ENCODE results near the gene KYNU.
"Not testable (repeated sequence)": the region's sequence is repeated elsewhere in the genome, so short reads cannot be mapped to it uniquely, and the experiment has no call there.

KYNU gene

GRCh38 chr2:143030127-143030526, 152.7 kb downstream of the KYNU start:
- DNase-seq = no peak

- DNase-seq = peak; percentile 86
These were observed 157.0 kb downstream of the KYNU start for GRCh38 chr2:143034292-143035074.

- no peak for DNase-seq
These were observed 174.0 kb downstream of the KYNU start for GRCh38 chr2:143051465-143051864.

GRCh38 chr2:143053437-143053836, 176.0 kb downstream of the KYNU start:
- not testable (repeated sequence) for DNase-seq

- DNase-seq = no peak
These were observed 179.1 kb downstream of the KYNU start for GRCh38 chr2:143056550-143056949.

- no peak for DNase-seq
These were observed 181.4 kb downstream of the KYNU start for GRCh38 chr2:143058851-143059250.

- no peak for DNase-seq
These were observed 186.2 kb downstream of the KYNU start for GRCh38 chr2:143063612-143064200.

- DNase-seq = no peak
These were observed 190.6 kb downstream of the KYNU start for GRCh38 chr2:143068094-143068493.

- peak; percentile 23 for DNase-seq
These were observed 191.0 kb downstream of the KYNU start for GRCh38 chr2:143068509-143068908.

GRCh38 chr2:143070704-143071103, 193.2 kb downstream of the KYNU start:
- DNase-seq = no peak

GRCh38 chr2:143071185-143071876, 193.9 kb downstream of the KYNU start:
- no peak for DNase-seq

GRCh38 chr2:143074913-143075312, 197.4 kb downstream of the KYNU start:
- DNase-seq = not testable (repeated sequence)

- no peak for DNase-seq
These were observed 198.2 kb downstream of the KYNU start for GRCh38 chr2:143075711-143076110.

GRCh38 chr2:143078104-143078503, 200.6 kb downstream of the KYNU start:
- DNase-seq = no peak

GRCh38 chr2:143081616-143082015, 204.2 kb downstream of the KYNU start:
- no peak for DNase-seq

- DNase-seq = peak; percentile 13
These were observed 206.2 kb downstream of the KYNU start for GRCh38 chr2:143083636-143084035.

- DNase-seq = no peak
These were observed 207.0 kb downstream of the KYNU start for GRCh38 chr2:143084462-143084861.

GRCh38 chr2:143085125-143085784, 207.8 kb downstream of the KYNU start:
- DNase-seq = no peak

- DNase-seq = no peak
These were observed 209.6 kb downstream of the KYNU start for GRCh38 chr2:143087033-143087432.

- DNase-seq = no peak
These were observed 210.9 kb downstream of the KYNU start for GRCh38 chr2:143088388-143088787.

GRCh38 chr2:143089520-143089919, 212.1 kb downstream of the KYNU start:
- not testable (repeated sequence) for DNase-seq

Data from CD4-positive, alpha-beta T cell treated with Interleukin-21 for 1 hour (primary cell).